Erythroblast (primary cell): ENCODE measurements around the gene TMEM269.

Experiments used
- GATA1 ChIP-seq: IDR thresholded peaks from 2 replicates; pipeline ENCODE4 v1.6.1; 2011; ENCODE audit warnings: low read depth, mild to moderate bottlenecking, control low read depth, low read length, moderate library complexity
- POLR2A ChIP-seq: IDR thresholded peaks from 2 replicates; pipeline ENCODE4 v1.6.1; 2011; ENCODE audit warnings: mild to moderate bottlenecking, low read length

DNA sequence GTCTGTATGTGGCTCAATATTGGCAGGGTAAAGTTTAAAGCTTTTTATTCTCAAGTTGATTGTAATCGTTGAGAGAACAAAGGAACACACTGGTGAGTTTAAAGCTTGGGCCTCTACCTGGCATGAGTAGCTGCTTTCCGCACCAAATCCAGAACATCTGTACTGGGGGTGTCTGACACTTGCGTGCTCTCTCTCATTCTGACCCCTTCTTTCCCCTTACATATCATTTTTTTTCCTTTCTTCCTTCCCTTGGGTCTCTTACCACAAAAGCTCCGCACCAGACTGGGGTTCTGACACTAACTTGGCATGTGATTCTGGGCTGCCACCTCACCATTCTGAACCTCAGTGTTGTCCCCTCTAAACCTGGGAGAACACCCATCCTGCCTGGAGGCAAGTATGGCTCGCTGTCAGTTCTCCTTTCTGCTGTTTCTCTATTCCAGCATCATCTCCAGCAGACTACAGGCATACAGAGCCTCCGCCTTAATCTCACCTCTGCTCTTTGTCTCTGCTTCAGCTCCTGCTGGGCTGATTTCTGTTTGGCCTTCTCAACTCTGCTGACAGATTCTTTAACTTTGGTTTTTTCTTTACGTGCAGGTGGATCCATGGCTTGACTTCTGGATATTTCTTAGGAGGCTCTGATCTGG lies 31.3 kb downstream of the TMEM269 start:
- TF ChIP-seq POLR2A, result no peak
- TF ChIP-seq GATA1, result no peak
